OCI-M1 (cell line): ENCODE results near the gene C1orf210.

ENCODE experiments used
- DNase-seq: peaks from one replicate; lab custom pipeline; 2025; lab: John Stamatoyannopoulos, UW

Gene C1orf210

GRCh38 chr1:43312212-43312623 is 26.8 kb upstream of the C1orf210 start:
- DNase-seq = no peak

- DNase-seq = no peak
Measured at GRCh38 chr1:43311521-43311920, 26.1 kb upstream of the C1orf210 start.

GRCh38 chr1:43309405-43310025 is 24.1 kb upstream of the C1orf210 start:
- DNase-seq = no peak

GRCh38 chr1:43308635-43309404 is 23.4 kb upstream of the C1orf210 start:
- no peak for DNase-seq

- no peak for DNase-seq
Measured at GRCh38 chr1:43307458-43308158, 22.2 kb upstream of the C1orf210 start.

- DNase-seq = no peak
Measured at GRCh38 chr1:43306688-43307457, 21.5 kb upstream of the C1orf210 start.

GRCh38 chr1:43305926-43306687 is 20.7 kb upstream of the C1orf210 start:
- DNase-seq = no peak

GRCh38 chr1:43305461-43305860 is 20.1 kb upstream of the C1orf210 start:
- DNase-seq = no peak

GRCh38 chr1:43304771-43305300 is 19.5 kb upstream of the C1orf210 start:
- no peak for DNase-seq

- DNase-seq = no peak
Measured at GRCh38 chr1:43304314-43304681, 18.9 kb upstream of the C1orf210 start.

GRCh38 chr1:43303471-43304313 is 18.3 kb upstream of the C1orf210 start:
- DNase-seq = no peak

GRCh38 chr1:43302721-43303470 is 17.5 kb upstream of the C1orf210 start:
- no peak for DNase-seq

GRCh38 chr1:43302201-43302600 is 16.8 kb upstream of the C1orf210 start:
- no peak for DNase-seq

GRCh38 chr1:43300378-43301094 is 15.2 kb upstream of the C1orf210 start, which contains the start of gene TIE1:
TIE1 (plus strand) TSS chr1:43300982; CDS start chr1:43301072, 90 bp downstream.
- DNase-seq = no peak

- DNase-seq = no peak
Measured at GRCh38 chr1:43299101-43299500, 13.7 kb upstream of the C1orf210 start.

GRCh38 chr1:43298055-43298454 is 12.7 kb upstream of the C1orf210 start:
- DNase-seq = no peak

- no peak for DNase-seq
Measured at GRCh38 chr1:43296207-43296606, 10.8 kb upstream of the C1orf210 start.

- no peak for DNase-seq
Measured at GRCh38 chr1:43294761-43295160, 9.4 kb upstream of the C1orf210 start.
